ENCODE data around the gene KNTC1. TPM values are rescaled to one million over a fixed set of nuclear protein-coding genes. Genes with fewer than 3 reads are reported as not detected.

KNTC1 gene
- total and polyA plus RNA-seq, 3 experiments from 2014 or later = 3.8 to 69.6 (median 66.0) TPM

DNA sequence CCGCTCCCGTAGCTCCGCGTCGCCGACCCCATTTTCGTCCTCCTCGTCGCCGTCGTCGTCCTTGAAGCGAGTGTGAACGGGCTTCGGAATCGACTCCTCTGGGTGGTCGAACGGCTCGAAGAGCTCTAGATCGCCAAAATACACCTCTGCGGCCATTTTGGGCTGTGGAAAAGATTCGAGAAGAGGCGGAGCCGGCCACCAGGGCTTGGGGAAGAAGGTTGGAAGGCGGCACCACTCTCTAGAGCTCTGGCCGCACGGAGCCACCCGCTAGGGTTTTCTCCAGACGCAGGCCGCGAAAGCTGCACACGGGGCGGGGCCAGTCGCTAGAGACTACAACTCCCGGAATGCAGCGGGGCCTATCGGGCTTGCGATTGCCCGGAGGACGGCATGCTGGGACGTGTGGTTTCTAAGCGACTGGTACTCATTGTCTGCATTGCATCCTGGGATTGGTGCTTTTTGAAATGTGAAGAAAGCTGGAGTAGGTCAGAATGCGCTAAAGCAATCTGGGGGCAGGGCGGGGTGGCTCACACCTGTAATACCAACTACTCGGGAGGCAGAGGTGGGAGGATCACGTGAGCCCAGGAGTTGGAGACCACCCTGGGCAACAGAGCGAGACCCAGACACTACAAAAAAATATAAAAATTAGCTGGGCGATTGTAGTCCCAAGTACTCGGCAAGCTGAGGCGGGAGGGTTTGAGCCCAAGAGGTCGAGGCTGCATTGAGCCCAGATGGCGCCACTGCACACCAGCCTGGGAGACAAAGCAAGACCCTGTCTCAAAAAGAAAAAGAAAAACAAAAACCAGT lies 26.2 kb upstream of the KNTC1 start, which contains the start of gene ZCCHC8:
Gene ZCCHC8, minus strand, starts transcription at position 248 of the 804 bp plus-strand sequence. Its CDS starts 92 bp downstream, at position 156.
- peak within 1 kb of the TSS; percentile 81 to 98 (median 96) for H3K4me3 Mint-ChIP-seq
- POLR2A ChIA-PET = interaction anchor here (0.5 to 2.8 kb wide), 20 partner anchors 12 to 864 kb away, joined by 3 to 65 read pairs (median 5); partner anchors contain the start of genes DENR, DIABLO, HIP1R and KNTC1
- H3K9me3 ChIP-seq (ENCODE audit: low read length) = no peaks in the 10 kb centered on the region
- H3K27me3 ChIP-seq (ENCODE audit: insufficient read depth, low read length, poor library complexity, severe bottlenecking) = no peaks in the 10 kb centered on the region
- DNase-seq = peak; percentile 92 to 96 (median 94)
- peaks cover 25% of the 10 kb centered on the region for H3K4me1 ChIP-seq (ENCODE audit: insufficient read depth, low read length)
- H3K27ac ChIP-seq (ENCODE audit: low read depth, low read length) = peak within 1 kb of the TSS; percentile 93
- CTCF ChIA-PET = interaction anchor here (0.8 to 2.0 kb wide), 12 partner anchors 14 to 101 kb away, joined by 3 to 8 read pairs (median 4); partner anchors contain the start of genes KNTC1 and RSRC2
- no peaks in the 10 kb centered on the region for H3K9me3 Mint-ChIP-seq
- H3K36me3 ChIP-seq (ENCODE audit: insufficient read depth, low read length) = peaks cover 12% of the 10 kb centered on the region
- H3K4me3 ChIP-seq (ENCODE audit: low read length) = peak within 1 kb of the TSS; percentile 97
- peaks cover 39 to 48% (median 47%) of the 10 kb centered on the region in 3 donors for H3K4me1 Mint-ChIP-seq
- H3K36me3 Mint-ChIP-seq = peaks cover 0 to 44% (median 9%) of the 10 kb centered on the region in 3 donors
- H3K27me3 Mint-ChIP-seq = no peaks in the 10 kb centered on the region
- peak within 1 kb of the TSS; percentile 79 to 99 (median 97) for H3K27ac Mint-ChIP-seq

DNA sequence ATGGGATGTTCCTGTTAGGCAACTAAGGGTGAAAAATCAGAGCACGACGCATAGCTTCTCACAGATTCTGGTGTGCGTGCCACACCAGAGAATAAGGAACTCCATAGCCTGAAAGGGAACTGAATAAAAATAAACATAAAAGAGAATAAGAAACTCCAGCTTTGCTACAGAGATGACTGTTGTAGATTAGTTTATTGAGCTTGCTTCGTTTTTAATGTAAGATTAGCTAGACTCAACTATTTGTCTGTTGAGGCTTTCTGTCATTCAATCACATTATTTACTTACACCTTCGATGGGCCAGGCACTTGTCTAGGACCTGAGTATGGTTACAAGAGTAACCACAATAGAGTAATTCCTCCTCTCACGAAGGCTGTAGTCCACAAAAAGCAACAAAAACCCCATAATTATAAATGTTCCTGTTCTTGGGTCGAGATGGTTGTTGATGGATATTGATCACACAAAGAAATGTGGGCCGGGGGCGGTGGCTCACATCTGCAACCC lies 25.5 kb upstream of the KNTC1 start:
- ChIA-PET CTCF (interaction anchor here (0.8 to 2.0 kb wide), 10 partner anchors 13 to 102 kb away, joined by 3 to 8 read pairs (median 4); partner anchors contain the start of genes KNTC1 and RSRC2), POLR2A (interaction anchor here (0.6 to 2.8 kb wide), 14 partner anchors 11 to 861 kb away, joined by 3 to 65 read pairs (median 5); partner anchors contain the start of genes DENR, DIABLO, HIP1R and KNTC1)
- H3K9me3 ChIP-seq (ENCODE audit: low read length) = no peaks in the 10 kb centered on the region
- Mint-ChIP-seq H3K9me3 (no peaks in the 10 kb centered on the region), H3K4me3 (peak overlapping the region; percentile 39 to 98 (median 96)), H3K4me1 (peaks cover 40 to 49% (median 45%) of the 10 kb centered on the region in 3 donors), H3K27ac (peak overlapping the region; percentile 79 to 99 (median 97)), H3K36me3 (peaks cover 5 to 48% (median 14%) of the 10 kb centered on the region in 3 donors), H3K27me3 (no peaks in the 10 kb centered on the region)
- no peaks in the 10 kb centered on the region for H3K27me3 ChIP-seq (ENCODE audit: insufficient read depth, low read length, poor library complexity, severe bottlenecking)
- peaks cover 18% of the 10 kb centered on the region for H3K36me3 ChIP-seq (ENCODE audit: insufficient read depth, low read length)
- peaks cover 25% of the 10 kb centered on the region for H3K4me1 ChIP-seq (ENCODE audit: insufficient read depth, low read length)
- peak overlapping the region; percentile 97 for H3K4me3 ChIP-seq (ENCODE audit: low read length)
- no peak for DNase-seq
- H3K27ac ChIP-seq (ENCODE audit: low read depth, low read length) = peak overlapping the region; percentile 93

- Histone ChIP-seq H3K4me3 (ENCODE audit: low read length) (no peak overlapping the region), H3K4me1 (ENCODE audit: insufficient read depth, low read length) (peaks cover 17% of the 10 kb centered on the region), H3K27me3 (ENCODE audit: insufficient read depth, low read length, poor library complexity, severe bottlenecking) (no peaks in the 10 kb centered on the region), H3K27ac (ENCODE audit: low read depth, low read length) (no peak overlapping the region), H3K36me3 (ENCODE audit: insufficient read depth, low read length) (peaks cover 30% of the 10 kb centered on the region), H3K9me3 (ENCODE audit: low read length) (no peaks in the 10 kb centered on the region)
- Mint-ChIP-seq H3K27ac (peak overlapping the region in 3 of 8 donors; percentile 60 to 83 (median 66)), H3K36me3 (peaks cover 7 to 59% (median 15%) of the 10 kb centered on the region in 3 donors), H3K27me3 (no peaks in the 10 kb centered on the region), H3K9me3 (no peaks in the 10 kb centered on the region), H3K4me1 (peaks cover 33 to 39% (median 36%) of the 10 kb centered on the region in 3 donors), H3K4me3 (no peak overlapping the region)
- no peak for DNase-seq
- POLR2A ChIA-PET = interaction anchor here (0.9 to 1.5 kb wide), 2 partner anchors 20 to 24 kb away, joined by 3 to 5 read pairs; partner anchors contain the start of genes KNTC1 and RSRC2
- CTCF ChIA-PET = no interaction called here
Measured at GRCh38 chr12:122503147-122503751, 23.8 kb upstream of the KNTC1 start.

- Histone ChIP-seq H3K4me1 (ENCODE audit: insufficient read depth, low read length) (peaks cover 14% of the 10 kb centered on the region), H3K27ac (ENCODE audit: low read depth, low read length) (no peak overlapping the region), H3K9me3 (ENCODE audit: low read length) (no peaks in the 10 kb centered on the region), H3K27me3 (ENCODE audit: insufficient read depth, low read length, poor library complexity, severe bottlenecking) (no peaks in the 10 kb centered on the region), H3K36me3 (ENCODE audit: insufficient read depth, low read length) (peaks cover 38% of the 10 kb centered on the region), H3K4me3 (ENCODE audit: low read length) (no peak overlapping the region)
- no peak for DNase-seq
- Mint-ChIP-seq H3K9me3 (no peaks in the 10 kb centered on the region), H3K4me3 (no peak overlapping the region), H3K27ac (peak overlapping the region in 4 of 8 donors; percentile 44 to 83 (median 63)), H3K27me3 (no peaks in the 10 kb centered on the region), H3K4me1 (peaks cover 26 to 31% (median 28%) of the 10 kb centered on the region in 3 donors), H3K36me3 (peaks cover 7 to 65% (median 15%) of the 10 kb centered on the region in 3 donors)
- POLR2A ChIA-PET = interaction anchor here (0.9 to 1.5 kb wide), 3 partner anchors 19 to 23 kb away, joined by 3 to 5 read pairs (median 3); partner anchors contain the start of genes KNTC1 and RSRC2
- CTCF ChIA-PET = no interaction called here
Measured at GRCh38 chr12:122503783-122504590, 23.1 kb upstream of the KNTC1 start.

- Mint-ChIP-seq H3K4me3 (no peak overlapping the region), H3K4me1 (peaks cover 17 to 22% (median 17%) of the 10 kb centered on the region in 3 donors), H3K27me3 (no peaks in the 10 kb centered on the region), H3K36me3 (peaks cover 7 to 73% (median 17%) of the 10 kb centered on the region in 3 donors), H3K9me3 (no peaks in the 10 kb centered on the region), H3K27ac (peak overlapping the region in 3 of 8 donors; percentile 14 to 57 (median 27))
- H3K36me3 ChIP-seq (ENCODE audit: insufficient read depth, low read length) = peaks cover 53% of the 10 kb centered on the region
- ChIA-PET CTCF (no interaction called here), POLR2A (interaction anchor here (1.0 kb wide), 1 partner anchor 21 kb away, joined by 3 read pairs; the partner anchor contains the start of genes KNTC1 and RSRC2)
- no peaks in the 10 kb centered on the region for H3K9me3 ChIP-seq (ENCODE audit: low read length)
- H3K4me3 ChIP-seq (ENCODE audit: low read length) = no peak overlapping the region
- H3K27me3 ChIP-seq (ENCODE audit: insufficient read depth, low read length, poor library complexity, severe bottlenecking) = no peaks in the 10 kb centered on the region
- DNase-seq = no peak
- H3K27ac ChIP-seq (ENCODE audit: low read depth, low read length) = no peak overlapping the region
- H3K4me1 ChIP-seq (ENCODE audit: insufficient read depth, low read length) = peaks cover 14% of the 10 kb centered on the region
Measured at GRCh38 chr12:122505419-122506051, 21.5 kb upstream of the KNTC1 start.

- POLR2A ChIA-PET = no interaction called here
- H3K4me1 Mint-ChIP-seq = peaks cover 8 to 17% (median 9%) of the 10 kb centered on the region in 3 donors
- Histone ChIP-seq H3K4me1 (ENCODE audit: insufficient read depth, low read length) (peaks cover 9% of the 10 kb centered on the region), H3K27me3 (ENCODE audit: insufficient read depth, low read length, poor library complexity, severe bottlenecking) (no peaks in the 10 kb centered on the region), H3K9me3 (ENCODE audit: low read length) (no peaks in the 10 kb centered on the region), H3K4me3 (ENCODE audit: low read length) (no peak overlapping the region), H3K36me3 (ENCODE audit: insufficient read depth, low read length) (peaks cover 62% of the 10 kb centered on the region), H3K27ac (ENCODE audit: low read depth, low read length) (no peak overlapping the region)
- no peaks in the 10 kb centered on the region for H3K27me3 Mint-ChIP-seq
- CTCF ChIA-PET = no interaction called here
- peaks cover 7 to 78% (median 18%) of the 10 kb centered on the region in 3 donors for H3K36me3 Mint-ChIP-seq
- no peak overlapping the region for H3K4me3 Mint-ChIP-seq
- H3K27ac Mint-ChIP-seq = peak overlapping the region in 2 of 8 donors; percentile 47 to 51
- DNase-seq = no peak
- H3K9me3 Mint-ChIP-seq = no peaks in the 10 kb centered on the region
Measured at GRCh38 chr12:122506393-122506938, 20.6 kb upstream of the KNTC1 start.

All from CD8-positive, alpha-beta memory T cell (primary cell).